Spinal cord (tissue), 10 donors: Measurements from ENCODE around the gene FANCG. TPM values are rescaled to one million over a fixed set of nuclear protein-coding genes. Genes with fewer than 3 reads are reported as not detected.

Experiments
- DNase-seq, 6 donors: peaks; one replicate each; pipeline versions ENCODE4 v3.0.0 to v3.0.0-alpha.2; 2013 to 2015; ENCODE audit warnings: low spot score in 6 of 6, low read depth in 4 of 6
- H3K27ac ChIP-seq: one replicate; pipeline ENCODE4 v1.5.1; 2013; ENCODE audit warnings: low read depth, low read length, control low read depth
- H3K27me3 ChIP-seq: one replicate; pipeline ENCODE4 v1.6.1; 2013; ENCODE audit warnings: low read length; ENCODE audit not compliant: control insufficient read depth, insufficient read depth
- H3K36me3 ChIP-seq: one replicate; pipeline ENCODE4 v1.6.1; 2013; ENCODE audit warnings: low read length; ENCODE audit not compliant: control insufficient read depth, insufficient read depth
- H3K4me1 ChIP-seq: one replicate; pipeline ENCODE4 v1.6.1; 2013; ENCODE audit warnings: low read length; ENCODE audit not compliant: control insufficient read depth, insufficient read depth
- H3K4me3 ChIP-seq: one replicate; pipeline ENCODE4 v1.5.1; 2013; ENCODE audit warnings: low read depth, low read length, control low read depth
- H3K9me3 ChIP-seq: one replicate; pipeline ENCODE4 v1.6.1; 2013; ENCODE audit warnings: low read length; ENCODE audit not compliant: control insufficient read depth, insufficient read depth
- WGBS: methylation state at CpG from one replicate; pipeline ENCODE4 v1.1.5; 2013; ENCODE audit warnings: missing lambda C conversion rate; ENCODE audit not compliant: insufficient coverage; 5-methylcytosine and 5-hydroxymethylcytosine counted together
- polyA plus RNA-seq, 2 donors: library from polyadenylated mRNA; unstranded; fragments of 120-200 nt; gene quantifications; one replicate each; pipeline ENCODE4 v1.2.1, GENCODE V29; 2013; ENCODE audit not compliant: insufficient read length in 2 of 2
- total RNA-seq, 2 donors: library from RNA; depleted of rRNA in 1 of 2; stranded (reverse); fragments of 120-200 nt in 1 of 2; fragments of >200 nt in 1 of 2; gene quantifications; one replicate each; pipeline versions ENCODE4 v1.2.3 to v1.2.4, GENCODE V29; 2013 to 2014
- donor health status: healthy.

Gene FANCG
- total and polyA plus RNA-seq, 4 donors = 15.9 to 49.3 (median 38.5) TPM

DNA sequence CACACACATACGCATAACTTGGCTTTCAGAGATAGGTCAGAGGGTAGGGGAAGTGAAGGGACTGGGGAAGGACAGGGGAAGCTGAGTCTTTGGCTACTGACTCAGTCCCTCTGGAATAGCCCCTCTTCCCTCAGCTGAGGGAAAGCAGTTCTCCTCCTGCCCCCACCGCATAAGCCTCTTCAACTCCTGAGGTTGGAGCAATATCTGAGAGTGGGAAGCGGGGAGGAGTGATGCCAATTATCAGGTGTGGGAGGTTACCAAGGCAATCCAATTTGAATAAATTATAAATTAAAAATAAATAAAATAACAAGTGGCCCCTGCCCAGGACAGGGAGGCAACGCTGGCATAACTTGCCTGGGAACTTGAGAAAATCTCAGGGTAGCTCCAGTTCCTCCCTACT, 24.8 kb upstream of the FANCG start:
- Histone ChIP-seq H3K4me3 (no peak overlapping the region), H3K27ac (peak overlapping the region; percentile 95), H3K36me3 (peaks cover 66% of the 10 kb centered on the region), H3K4me1 (peaks cover 40% of the 10 kb centered on the region), H3K9me3 (no peaks in the 10 kb centered on the region), H3K27me3 (no peaks in the 10 kb centered on the region)
- DNase-seq = no peak
- 100% methylated on average over 1 of the region's 4 CpGs for WGBS

DNA sequence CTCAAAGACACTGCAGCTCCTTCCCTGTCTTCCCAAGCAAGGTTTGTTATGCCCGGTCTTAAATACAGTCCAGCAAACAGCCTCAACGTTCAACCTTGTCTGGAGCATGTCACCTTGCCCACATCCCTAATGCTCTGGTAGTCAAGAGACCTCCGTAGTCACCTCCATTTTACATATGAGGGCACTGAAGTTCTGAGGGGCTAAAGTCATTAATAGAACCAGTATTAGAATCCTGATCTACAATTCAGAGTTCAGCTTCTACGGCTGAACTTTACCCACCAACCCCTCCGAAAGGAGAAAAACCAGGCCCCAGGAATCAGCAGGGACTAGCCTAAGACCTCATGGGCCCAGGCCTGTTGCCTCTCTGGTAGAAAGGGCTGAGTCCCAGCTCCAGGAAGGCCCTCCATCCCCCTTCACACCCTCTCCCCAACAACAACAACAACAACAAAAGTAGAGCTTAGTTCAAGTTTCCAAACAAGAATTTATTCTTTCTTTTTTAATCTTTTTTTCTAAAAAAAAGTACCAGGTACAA, 24.0 kb upstream of the FANCG start:
- Histone ChIP-seq H3K36me3 (peaks cover 64% of the 10 kb centered on the region), H3K27ac (peak overlapping the region; percentile 95), H3K27me3 (no peaks in the 10 kb centered on the region), H3K4me1 (peaks cover 37% of the 10 kb centered on the region), H3K4me3 (peak overlapping the region; percentile 85), H3K9me3 (no peaks in the 10 kb centered on the region)
- no peak for DNase-seq
- 4% methylated on average over 5 of the region's 5 CpGs for WGBS

DNA sequence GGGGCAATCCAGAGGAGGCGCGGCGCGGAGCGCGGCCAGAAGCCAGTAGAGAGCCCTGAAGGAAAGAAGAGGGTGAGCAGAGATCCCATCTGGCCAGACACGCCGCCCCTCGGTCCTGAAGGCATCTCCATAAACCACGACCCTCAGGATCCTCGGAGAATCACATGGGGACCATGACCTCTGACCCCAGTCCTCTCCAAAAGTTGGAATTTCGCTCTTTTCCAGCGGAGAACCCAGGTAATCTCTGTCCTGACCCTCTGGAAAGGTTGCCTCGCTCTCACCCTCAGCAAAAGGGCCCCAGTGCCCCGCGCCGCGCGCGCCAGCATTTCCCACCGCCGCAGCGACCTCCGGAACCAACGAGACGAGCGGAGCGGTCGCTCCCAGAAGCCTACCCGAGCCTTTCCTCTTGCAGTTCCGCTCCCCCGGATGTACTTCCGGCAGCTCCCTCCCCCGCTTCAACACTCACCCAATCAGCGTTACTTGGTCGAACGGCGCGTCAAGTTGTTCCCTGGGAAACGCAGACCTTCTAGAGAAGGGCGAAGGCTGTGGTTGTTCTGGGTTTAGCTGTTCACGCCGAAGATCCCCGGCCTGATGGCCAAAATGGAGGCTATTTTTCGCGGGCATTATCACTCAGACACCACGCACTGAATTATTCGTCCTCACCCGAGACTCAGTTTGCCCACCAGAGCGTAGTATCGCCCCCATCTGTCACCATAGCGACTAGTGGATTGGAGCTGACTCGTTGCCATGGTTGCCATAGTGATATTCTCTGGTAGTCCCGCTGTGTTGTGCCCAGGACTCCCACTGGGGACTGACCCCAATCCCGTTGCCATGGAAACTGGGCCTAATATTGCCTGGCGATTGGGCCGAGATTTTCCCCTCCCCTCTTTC, 23.3 kb upstream of the FANCG start, which contains the start of gene STOML2:
Gene STOML2 (minus strand): TSS at position 363 of the 891 bp plus-strand sequence. CDS start 37 bp downstream, at position 326.
- peaks cover 57% of the 10 kb centered on the region for H3K36me3 ChIP-seq
- H3K27ac ChIP-seq = peak within 1 kb of the TSS; percentile 95
- DNase-seq = peak in 5 of 6 donors; percentile 92 to 99 (median 95)
- H3K4me1 ChIP-seq = peaks cover 37% of the 10 kb centered on the region
- H3K27me3 ChIP-seq = no peaks in the 10 kb centered on the region
- no peaks in the 10 kb centered on the region for H3K9me3 ChIP-seq
- WGBS = under 1% methylated on average over 50 of the region's 57 CpGs
- H3K4me3 ChIP-seq = peak within 1 kb of the TSS; percentile 85

DNA sequence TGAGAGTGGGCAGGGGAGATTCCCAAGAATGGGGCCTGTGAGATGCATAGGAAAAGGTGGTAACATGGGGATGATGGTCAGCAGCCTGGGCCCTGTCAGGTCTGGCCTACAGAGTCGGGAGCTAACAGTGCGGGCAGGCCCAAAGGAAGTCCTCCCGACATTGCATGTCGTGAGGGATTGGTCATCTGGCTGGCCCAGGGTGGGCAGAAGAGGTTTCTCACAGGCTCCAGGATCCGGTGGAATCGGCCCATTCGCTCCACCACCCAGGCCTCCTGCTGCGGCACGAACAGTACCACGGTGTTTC, 22.7 kb upstream of the FANCG start:
- WGBS = 8% methylated on average over 10 of the region's 10 CpGs
- H3K4me3 ChIP-seq = peak overlapping the region; percentile 85
- peak overlapping the region; percentile 95 for H3K27ac ChIP-seq
- H3K27me3 ChIP-seq = no peaks in the 10 kb centered on the region
- H3K9me3 ChIP-seq = no peaks in the 10 kb centered on the region
- DNase-seq = peak in 1 of 6 donors; percentile 34
- peaks cover 51% of the 10 kb centered on the region for H3K36me3 ChIP-seq
- H3K4me1 ChIP-seq = peaks cover 37% of the 10 kb centered on the region

DNA sequence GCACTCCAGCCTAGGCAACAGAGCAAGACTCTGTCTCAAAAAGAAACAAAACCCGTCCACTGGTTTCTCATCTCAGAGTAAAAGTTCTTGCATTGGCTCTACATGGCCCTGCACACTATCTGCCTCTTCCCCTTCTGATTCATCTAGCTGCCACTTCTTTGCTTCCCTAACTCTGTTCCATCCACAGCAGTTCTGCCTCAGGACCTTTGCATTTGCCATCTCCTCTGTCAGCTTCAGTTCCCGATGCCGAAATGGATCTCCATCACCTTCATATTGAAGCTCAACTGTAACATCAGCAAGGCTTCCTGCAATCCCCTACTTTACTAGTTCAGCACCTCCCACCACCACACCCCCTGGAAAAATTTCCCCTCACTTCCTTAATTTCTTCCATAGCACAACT, 17.8 kb upstream of the FANCG start:
- no peak for DNase-seq
- H3K9me3 ChIP-seq = no peaks in the 10 kb centered on the region
- peaks cover 29% of the 10 kb centered on the region for H3K4me1 ChIP-seq
- H3K27me3 ChIP-seq = no peaks in the 10 kb centered on the region
- H3K36me3 ChIP-seq = peaks cover 42% of the 10 kb centered on the region
- no peak overlapping the region for H3K4me3 ChIP-seq
- 97% methylated on average over 3 of the region's 3 CpGs for WGBS
- H3K27ac ChIP-seq = no peak overlapping the region

DNA sequence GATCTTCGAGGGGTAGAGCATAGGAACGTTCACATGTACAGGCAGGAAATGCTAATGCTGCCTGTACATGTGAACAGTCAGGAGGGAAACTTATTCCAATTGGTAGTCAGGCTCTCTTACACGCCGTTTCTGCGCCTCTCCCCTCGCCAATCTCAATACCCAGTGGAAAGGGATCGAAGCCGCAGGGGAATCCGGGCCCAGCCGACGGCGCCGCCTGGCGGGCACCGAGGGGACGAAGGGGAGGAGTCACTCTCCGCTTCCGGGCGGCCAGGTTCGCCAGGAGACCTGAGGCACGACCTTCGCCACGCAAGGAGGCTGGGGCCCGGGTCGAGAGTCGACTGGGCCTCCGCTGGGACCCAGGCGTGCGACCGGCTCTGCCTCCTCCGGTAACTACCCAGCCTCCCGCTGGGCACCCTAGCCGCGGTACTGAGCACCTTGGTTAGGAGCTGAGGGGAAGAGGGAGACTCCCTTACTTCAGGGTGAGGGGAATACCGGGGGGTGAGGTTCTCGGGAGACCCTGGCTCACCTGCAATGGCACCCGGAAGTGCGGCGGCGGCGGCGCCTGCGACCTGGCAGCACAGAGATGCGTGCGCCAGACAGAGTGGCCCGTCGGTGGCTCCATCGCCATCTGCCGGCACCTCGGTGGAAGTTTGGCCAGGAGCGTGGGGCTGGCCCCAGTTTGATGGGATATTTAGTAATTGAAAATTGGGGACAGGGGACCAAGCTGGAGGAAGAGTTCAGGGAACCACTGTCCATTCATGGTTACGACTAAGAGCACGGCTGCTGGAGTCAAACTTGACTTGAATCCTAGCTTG, 16.5 kb upstream of the FANCG start, which contains the start of gene PIGO:
Gene PIGO (minus strand): TSS at position 557 of the 815 bp plus-strand sequence. CDS start 1,026 bp downstream, outside the sequence.
- Histone ChIP-seq H3K36me3 (peaks cover 53% of the 10 kb centered on the region), H3K4me3 (peak within 1 kb of the TSS; percentile 98), H3K27me3 (no peaks in the 10 kb centered on the region), H3K27ac (peak within 1 kb of the TSS; percentile 93), H3K9me3 (no peaks in the 10 kb centered on the region), H3K4me1 (peaks cover 15% of the 10 kb centered on the region)
- peak in 5 of 6 donors; percentile 63 to 96 (median 78) for DNase-seq
- WGBS = under 1% methylated on average over 52 of the region's 53 CpGs

DNA sequence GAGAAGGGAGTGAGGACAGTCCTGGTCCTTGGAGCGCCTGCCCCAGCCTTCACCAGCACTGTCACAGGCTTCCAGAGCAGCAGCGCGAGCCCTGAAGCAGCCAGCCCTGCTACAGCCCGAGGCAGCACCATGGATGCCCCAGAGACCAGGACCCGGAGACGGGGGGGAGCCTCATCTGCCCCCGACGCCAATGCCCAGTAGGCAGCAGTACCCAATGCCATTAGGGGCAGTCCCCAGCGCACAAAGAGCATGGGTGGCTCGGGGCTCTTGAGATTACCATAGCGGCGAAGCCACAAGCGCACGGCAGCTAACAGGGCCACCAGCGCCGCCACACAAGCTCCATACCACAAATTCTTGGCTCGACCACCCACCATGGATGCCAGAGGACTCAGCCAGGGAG, 11.8 kb upstream of the FANCG start:
- Histone ChIP-seq H3K27me3 (no peaks in the 10 kb centered on the region), H3K9me3 (no peaks in the 10 kb centered on the region), H3K4me3 (no peak overlapping the region), H3K4me1 (peaks cover 13% of the 10 kb centered on the region), H3K27ac (no peak overlapping the region), H3K36me3 (peaks cover 70% of the 10 kb centered on the region)
- 97% methylated on average over 17 of the region's 17 CpGs for WGBS
- no peak for DNase-seq

DNA sequence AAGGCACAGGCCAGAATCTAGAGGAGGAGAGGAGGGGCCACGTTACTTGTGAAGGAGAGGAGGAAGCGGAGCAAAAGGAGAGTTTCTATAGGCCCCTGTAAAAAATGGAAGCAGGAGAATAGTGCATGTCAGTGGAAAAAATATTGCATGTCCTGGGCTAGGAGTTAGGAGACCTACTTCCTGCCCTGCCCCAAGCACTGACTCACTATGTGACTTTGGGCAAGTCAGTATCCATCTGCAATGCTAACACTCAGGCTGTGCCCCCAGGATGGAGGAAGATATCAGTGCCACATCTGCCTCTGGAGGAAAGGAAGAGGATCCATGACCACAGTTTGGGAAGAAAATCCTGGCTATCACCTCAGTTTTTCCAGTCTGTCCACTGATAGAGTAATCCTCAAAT, 9.7 kb upstream of the FANCG start:
- DNase-seq = no peak
- 91% methylated on average over 2 of the region's 2 CpGs for WGBS
- Histone ChIP-seq H3K36me3 (peaks cover 62% of the 10 kb centered on the region), H3K4me3 (no peak overlapping the region), H3K9me3 (no peaks in the 10 kb centered on the region), H3K27me3 (no peaks in the 10 kb centered on the region), H3K27ac (no peak overlapping the region), H3K4me1 (no peaks in the 10 kb centered on the region)

DNA sequence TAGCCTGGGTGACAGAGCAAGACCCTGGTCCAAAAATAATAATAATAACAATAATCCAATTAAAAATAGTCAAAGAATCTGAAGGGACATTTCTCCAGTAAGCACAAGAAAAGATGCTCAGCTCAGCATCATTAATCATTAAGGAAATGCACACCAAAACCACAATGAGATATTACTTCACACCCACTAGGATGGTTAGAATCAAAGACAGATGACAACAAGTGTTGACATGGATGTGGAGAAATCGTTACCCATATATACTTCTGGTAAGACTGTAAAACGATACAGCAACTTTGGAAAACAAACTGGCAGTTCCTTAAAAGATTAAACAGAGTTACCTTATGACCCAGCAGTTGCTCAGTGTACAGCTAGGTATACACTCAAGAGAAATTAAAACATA, 5.3 kb upstream of the FANCG start:
- no CpG with 5 or more reads among the region's 2 CpGs for WGBS
- DNase-seq = no peak
- peaks cover 3% of the 10 kb centered on the region for H3K4me1 ChIP-seq
- H3K9me3 ChIP-seq = no peaks in the 10 kb centered on the region
- peaks cover 21% of the 10 kb centered on the region for H3K36me3 ChIP-seq
- no peaks in the 10 kb centered on the region for H3K27me3 ChIP-seq
- H3K4me3 ChIP-seq = no peak overlapping the region
- no peak overlapping the region for H3K27ac ChIP-seq
